HepG2 (cell line): ENCODE results near the gene ANKRD6. TPM values are rescaled to one million over a fixed set of nuclear protein-coding genes. Genes with fewer than 3 reads are reported as not detected.

ENCODE experiments used
- ARNT2 ChIP-seq: sonication (generic); formaldehyde crosslinking; IDR thresholded peaks from 2 replicates; pipeline ENCODE4 v1.8.0; 2022; ENCODE audit warnings: mild to moderate bottlenecking, low read depth, missing genetic modification reagents, moderate library complexity
- CEBPG ChIP-seq: IDR thresholded peaks from 2 replicates; pipeline ENCODE4 v1.6.1; 2016
- EHMT2 ChIP-seq: fragments of 200-600 bp; sonication (generic); IDR thresholded peaks from 2 replicates; pipeline ENCODE4 v1.7.0; 2017; ENCODE audit warnings: antibody characterized with exemption, low read depth, low read length, borderline replicate concordance
- RXRA ChIP-seq: sonication (generic); formaldehyde crosslinking; IDR thresholded peaks from 2 replicates; pipeline ENCODE4 v1.5.1; 2020; ENCODE audit warnings: missing genetic modification reagents
- TBP ChIP-seq: sonication (generic); formaldehyde crosslinking; IDR thresholded peaks from 2 replicates; pipeline ENCODE4 v1.5.0; 2020; ENCODE audit warnings: missing genetic modification reagents
- ZBTB38 ChIP-seq: sonication (generic); formaldehyde crosslinking; IDR thresholded peaks from 2 replicates; pipeline ENCODE4 v1.5.1; 2020; ENCODE audit warnings: mild to moderate bottlenecking, missing genetic modification reagents
- ZMAT3 ChIP-seq: sonication (generic); formaldehyde crosslinking; conservative IDR thresholded peaks from 2 replicates; pipeline ENCODE4 v1.7.0; 2021; ENCODE audit warnings: missing genetic modification reagents
- polyA plus RNA-seq, 8 experiments: library from polyadenylated mRNA; depleted of rRNA in 3 of 8; stranded (reverse) in 7 of 8; unstranded in 1 of 8; fragments of >200 nt; fragmentation: Illumina TruSeq in 4 of 8; extraction: Trizol in 4 of 8; gene quantifications; 2 replicates each; pipeline versions ENCODE4 v1.2.1 to v1.2.3, GENCODE V29; 2011 to 2016; ENCODE audit warnings: low read depth in 4 of 8, missing spikeins in 1 of 8, mixed read lengths in 1 of 8; ENCODE audit not compliant: insufficient read depth in 1 of 8
- total RNA-seq, 5 experiments: library from RNA; depleted of rRNA; stranded (reverse); fragments of >200 nt; fragmentation: Illumina TruSeq; extraction: Trizol; gene quantifications; 2 replicates each; pipeline ENCODE4 v1.2.3, GENCODE V29; 2016; ENCODE audit warnings: low read depth in 1 of 5
- TF ChIP-seq, protein P1 (sequence below), 2 experiments: fragments of 450-650 bp in 1 of 2; sonication (generic) in 1 of 2; formaldehyde crosslinking in 1 of 2; IDR thresholded peaks; 2 replicates each; pipeline versions ENCODE4 v1.6.1 to v1.8.0; 2016 to 2022; ENCODE audit warnings: antibody characterized with exemption in 1 of 2, mild to moderate bottlenecking in 1 of 2, missing genetic modification reagents in 1 of 2
- TF ChIP-seq, protein P2 (sequence below): IDR thresholded peaks from 2 replicates; pipeline ENCODE4 v1.6.1; 2016; ENCODE audit warnings: mild to moderate bottlenecking
- TF ChIP-seq, protein P3 (sequence below): sonication (generic); formaldehyde crosslinking; IDR thresholded peaks from 2 replicates; pipeline ENCODE4 v1.8.1; 2022; ENCODE audit warnings: low read depth, mild to moderate bottlenecking, missing genetic modification reagents
- TF ChIP-seq, protein P4 (sequence below): sonication (generic); formaldehyde crosslinking; IDR thresholded peaks from 2 replicates; pipeline ENCODE4 v1.8.1; 2023; ENCODE audit warnings: mild to moderate bottlenecking, missing genetic modification reagents

ANKRD6 gene
- total and polyA plus RNA-seq, 2 of the 13 experiments (the other 11 are each of a cell fraction or from before 2014, with no cell fraction given), result 0.18 to 0.36 TPM

DNA sequence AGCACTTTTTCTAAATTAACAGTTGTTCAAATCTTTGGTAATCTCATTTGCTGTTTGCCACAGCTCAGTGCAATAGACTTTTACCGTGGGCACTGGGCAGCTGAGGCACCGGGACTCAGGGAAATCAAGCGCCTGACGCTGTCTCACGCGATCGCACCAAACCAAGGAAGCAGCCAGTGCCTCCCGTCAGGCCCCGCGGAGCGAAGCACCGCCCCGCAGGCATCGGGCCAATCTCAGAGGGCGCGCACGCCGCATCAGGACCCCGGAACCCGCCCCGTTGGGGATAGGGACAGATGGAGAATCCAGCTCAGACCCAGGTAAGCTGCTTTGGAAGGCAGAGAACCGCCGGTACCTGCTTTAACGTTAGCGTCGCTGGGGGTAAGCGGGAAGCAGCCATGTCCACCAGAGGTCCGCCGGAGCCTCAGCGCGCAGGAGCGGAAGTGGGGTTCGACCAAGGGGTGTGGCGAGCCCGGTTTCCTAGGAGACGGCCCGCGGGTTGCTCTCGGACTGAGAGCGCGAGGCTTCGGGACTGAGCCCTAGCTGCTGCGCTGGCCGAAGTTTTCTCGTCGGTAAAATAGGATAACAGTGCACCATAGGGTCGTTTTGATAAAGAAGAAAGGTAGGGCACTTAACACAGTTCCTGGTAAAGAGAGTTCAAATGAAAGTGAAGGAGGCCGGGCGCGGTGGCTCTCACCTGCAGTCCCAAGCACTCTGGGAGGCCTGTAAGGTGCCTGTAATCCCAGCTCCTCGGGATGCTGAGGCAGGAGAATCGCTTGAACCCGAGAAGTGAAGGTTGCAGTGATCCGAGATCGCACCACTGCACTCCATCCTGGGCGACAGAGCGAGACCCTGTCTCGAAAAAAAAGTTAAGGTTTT, 205.6 kb downstream of the ANKRD6 start, which contains the start of gene LYRM2 (continued):
- TF ChIP-seq, protein P1, sequence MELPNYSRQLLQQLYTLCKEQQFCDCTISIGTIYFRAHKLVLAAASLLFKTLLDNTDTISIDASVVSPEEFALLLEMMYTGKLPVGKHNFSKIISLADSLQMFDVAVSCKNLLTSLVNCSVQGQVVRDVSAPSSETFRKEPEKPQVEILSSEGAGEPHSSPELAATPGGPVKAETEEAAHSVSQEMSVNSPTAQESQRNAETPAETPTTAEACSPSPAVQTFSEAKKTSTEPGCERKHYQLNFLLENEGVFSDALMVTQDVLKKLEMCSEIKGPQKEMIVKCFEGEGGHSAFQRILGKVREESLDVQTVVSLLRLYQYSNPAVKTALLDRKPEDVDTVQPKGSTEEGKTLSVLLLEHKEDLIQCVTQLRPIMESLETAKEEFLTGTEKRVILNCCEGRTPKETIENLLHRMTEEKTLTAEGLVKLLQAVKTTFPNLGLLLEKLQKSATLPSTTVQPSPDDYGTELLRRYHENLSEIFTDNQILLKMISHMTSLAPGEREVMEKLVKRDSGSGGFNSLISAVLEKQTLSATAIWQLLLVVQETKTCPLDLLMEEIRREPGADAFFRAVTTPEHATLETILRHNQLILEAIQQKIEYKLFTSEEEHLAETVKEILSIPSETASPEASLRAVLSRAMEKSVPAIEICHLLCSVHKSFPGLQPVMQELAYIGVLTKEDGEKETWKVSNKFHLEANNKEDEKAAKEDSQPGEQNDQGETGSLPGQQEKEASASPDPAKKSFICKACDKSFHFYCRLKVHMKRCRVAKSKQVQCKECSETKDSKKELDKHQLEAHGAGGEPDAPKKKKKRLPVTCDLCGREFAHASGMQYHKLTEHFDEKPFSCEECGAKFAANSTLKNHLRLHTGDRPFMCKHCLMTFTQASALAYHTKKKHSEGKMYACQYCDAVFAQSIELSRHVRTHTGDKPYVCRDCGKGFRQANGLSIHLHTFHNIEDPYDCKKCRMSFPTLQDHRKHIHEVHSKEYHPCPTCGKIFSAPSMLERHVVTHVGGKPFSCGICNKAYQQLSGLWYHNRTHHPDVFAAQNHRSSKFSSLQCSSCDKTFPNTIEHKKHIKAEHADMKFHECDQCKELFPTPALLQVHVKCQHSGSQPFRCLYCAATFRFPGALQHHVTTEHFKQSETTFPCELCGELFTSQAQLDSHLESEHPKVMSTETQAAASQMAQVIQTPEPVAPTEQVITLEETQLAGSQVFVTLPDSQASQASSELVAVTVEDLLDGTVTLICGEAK (IDR thresholded peaks at IDR 0.05), result no peak
- TF ChIP-seq, protein P1 (CRISPR knock-in tag; IDR thresholded peaks at IDR 0.05), result no peak; the same call in none of the 2 replicates
- TF ChIP-seq CEBPG (CRISPR knock-in tag) (no peak), ZMAT3 (peak; percentile 48; the same call in 1 of the 2 replicates), TBP (CRISPR knock-in tag) (no peak), ARNT2 (CRISPR knock-in tag) (peak; percentile 63), ZBTB38 (no peak), RXRA (CRISPR knock-in tag) (no peak; the same call in 1 of the 2 replicates), EHMT2 (no peak)
- TF ChIP-seq, protein P2, sequence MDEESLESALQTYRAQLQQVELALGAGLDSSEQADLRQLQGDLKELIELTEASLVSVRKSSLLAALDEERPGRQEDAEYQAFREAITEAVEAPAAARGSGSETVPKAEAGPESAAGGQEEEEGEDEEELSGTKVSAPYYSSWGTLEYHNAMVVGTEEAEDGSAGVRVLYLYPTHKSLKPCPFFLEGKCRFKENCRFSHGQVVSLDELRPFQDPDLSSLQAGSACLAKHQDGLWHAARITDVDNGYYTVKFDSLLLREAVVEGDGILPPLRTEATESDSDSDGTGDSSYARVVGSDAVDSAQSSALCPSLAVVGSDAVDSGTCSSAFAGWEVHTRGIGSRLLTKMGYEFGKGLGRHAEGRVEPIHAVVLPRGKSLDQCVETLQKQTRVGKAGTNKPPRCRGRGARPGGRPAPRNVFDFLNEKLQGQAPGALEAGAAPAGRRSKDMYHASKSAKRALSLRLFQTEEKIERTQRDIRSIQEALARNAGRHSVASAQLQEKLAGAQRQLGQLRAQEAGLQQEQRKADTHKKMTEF (CRISPR knock-in tag), result peak; percentile 86
- TF ChIP-seq, protein P3, sequence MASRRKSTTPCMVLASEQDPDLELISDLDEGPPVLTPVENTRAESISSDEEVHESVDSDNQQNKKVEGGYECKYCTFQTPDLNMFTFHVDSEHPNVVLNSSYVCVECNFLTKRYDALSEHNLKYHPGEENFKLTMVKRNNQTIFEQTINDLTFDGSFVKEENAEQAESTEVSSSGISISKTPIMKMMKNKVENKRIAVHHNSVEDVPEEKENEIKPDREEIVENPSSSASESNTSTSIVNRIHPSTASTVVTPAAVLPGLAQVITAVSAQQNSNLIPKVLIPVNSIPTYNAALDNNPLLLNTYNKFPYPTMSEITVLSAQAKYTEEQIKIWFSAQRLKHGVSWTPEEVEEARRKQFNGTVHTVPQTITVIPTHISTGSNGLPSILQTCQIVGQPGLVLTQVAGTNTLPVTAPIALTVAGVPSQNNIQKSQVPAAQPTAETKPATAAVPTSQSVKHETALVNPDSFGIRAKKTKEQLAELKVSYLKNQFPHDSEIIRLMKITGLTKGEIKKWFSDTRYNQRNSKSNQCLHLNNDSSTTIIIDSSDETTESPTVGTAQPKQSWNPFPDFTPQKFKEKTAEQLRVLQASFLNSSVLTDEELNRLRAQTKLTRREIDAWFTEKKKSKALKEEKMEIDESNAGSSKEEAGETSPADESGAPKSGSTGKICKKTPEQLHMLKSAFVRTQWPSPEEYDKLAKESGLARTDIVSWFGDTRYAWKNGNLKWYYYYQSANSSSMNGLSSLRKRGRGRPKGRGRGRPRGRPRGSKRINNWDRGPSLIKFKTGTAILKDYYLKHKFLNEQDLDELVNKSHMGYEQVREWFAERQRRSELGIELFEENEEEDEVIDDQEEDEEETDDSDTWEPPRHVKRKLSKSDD (CRISPR knock-in tag), result no peak
- TF ChIP-seq, protein P4, sequence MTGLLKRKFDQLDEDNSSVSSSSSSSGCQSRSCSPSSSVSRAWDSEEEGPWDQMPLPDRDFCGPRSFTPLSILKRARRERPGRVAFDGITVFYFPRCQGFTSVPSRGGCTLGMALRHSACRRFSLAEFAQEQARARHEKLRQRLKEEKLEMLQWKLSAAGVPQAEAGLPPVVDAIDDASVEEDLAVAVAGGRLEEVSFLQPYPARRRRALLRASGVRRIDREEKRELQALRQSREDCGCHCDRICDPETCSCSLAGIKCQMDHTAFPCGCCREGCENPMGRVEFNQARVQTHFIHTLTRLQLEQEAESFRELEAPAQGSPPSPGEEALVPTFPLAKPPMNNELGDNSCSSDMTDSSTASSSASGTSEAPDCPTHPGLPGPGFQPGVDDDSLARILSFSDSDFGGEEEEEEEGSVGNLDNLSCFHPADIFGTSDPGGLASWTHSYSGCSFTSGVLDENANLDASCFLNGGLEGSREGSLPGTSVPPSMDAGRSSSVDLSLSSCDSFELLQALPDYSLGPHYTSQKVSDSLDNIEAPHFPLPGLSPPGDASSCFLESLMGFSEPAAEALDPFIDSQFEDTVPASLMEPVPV (CRISPR knock-in tag), result peak; percentile 72; the same call in 1 of the 2 replicates
